Measurements from ENCODE around the gene BORCS8. TPM values are rescaled to one million over a fixed set of nuclear protein-coding genes. Genes with fewer than 3 reads are reported as not detected.

Gene BORCS8
- total RNA-seq, 1 donor from 2014 or later, result 28.0 TPM

DNA sequence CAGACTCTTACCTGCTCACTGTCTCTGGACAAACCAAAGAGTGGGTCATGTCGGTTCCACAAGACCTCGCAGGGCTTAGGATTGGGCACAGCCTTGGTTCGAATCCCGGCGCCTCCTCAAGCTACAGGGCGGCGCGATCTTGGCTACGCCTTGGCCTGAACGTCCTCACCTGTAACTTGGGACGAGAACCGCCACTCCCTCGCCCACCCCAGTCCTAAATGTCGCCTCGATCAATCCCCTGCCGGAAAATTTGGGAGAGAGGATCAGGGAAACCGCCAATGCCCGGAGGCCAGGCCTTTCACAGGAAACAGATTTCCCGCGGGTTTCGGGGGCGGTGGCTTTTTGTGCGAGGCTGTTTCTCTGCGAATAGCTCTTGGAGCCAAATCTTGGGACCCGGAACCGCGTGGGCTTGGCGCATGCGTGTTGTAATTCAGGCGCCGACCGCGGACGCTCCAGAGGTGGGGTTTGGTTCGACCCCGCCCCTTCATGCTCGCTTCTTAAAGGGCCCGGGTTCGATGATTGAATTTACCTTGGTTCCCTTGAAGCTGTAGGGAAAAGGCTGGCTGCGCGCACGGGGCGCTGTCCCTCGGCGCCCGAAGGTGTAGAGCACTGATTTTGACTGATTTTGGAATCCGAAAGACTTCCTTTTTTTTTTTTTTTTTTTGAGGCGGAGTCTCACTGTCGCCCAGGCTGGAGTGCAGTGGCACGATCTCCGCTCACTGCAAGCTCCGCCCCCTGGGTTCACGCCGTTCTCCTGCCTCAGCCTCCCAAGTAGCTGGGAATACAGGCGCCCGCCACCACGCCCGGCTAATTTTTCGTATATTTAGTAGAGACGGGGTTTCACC, 11.3 kb upstream of the BORCS8 start, which contains the start of gene NR2C2AP:
Gene NR2C2AP (minus strand): TSS at position 403 of the 845 bp plus-strand sequence. CDS start 354 bp downstream, at position 49.
- H3K4me3 Mint-ChIP-seq, result peak within 1 kb of the TSS; percentile 97
- peak; percentile 77 for DNase-seq (ENCODE audit: low read depth, low spot score)
- peak within 1 kb of the TSS; percentile 88 for H3K27ac Mint-ChIP-seq (ENCODE audit: unreplicated experiment)
- no peaks in the 10 kb centered on the region for H3K9me3 Mint-ChIP-seq
- TF ChIP-seq CTCF (conservative IDR thresholded peaks at IDR 0.05), result no peak
- peaks cover 23% of the 10 kb centered on the region for H3K4me1 Mint-ChIP-seq
- H3K36me3 Mint-ChIP-seq (ENCODE audit: low read depth), result no peaks in the 10 kb centered on the region
- peaks cover 32% of the 10 kb centered on the region for H3K27me3 Mint-ChIP-seq (ENCODE audit: low read depth)

DNA sequence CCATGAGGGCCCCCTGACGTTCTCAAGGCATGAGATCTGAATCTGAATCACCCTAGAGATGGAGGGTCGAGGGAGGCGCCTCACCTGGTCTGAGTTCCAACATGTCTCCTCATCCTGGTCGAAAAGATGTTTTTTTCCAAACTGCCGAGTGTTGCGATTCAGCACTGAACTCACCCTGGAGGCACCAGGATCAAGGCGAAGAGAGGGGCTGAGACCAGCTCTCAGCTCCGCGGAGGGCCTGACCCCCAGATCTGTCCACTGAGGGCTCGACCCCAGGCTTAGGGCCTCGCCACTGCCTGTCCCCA, 10.7 kb upstream of the BORCS8 start:
- Mint-ChIP-seq H3K4me3 (peak overlapping the region; percentile 97), H3K27ac (ENCODE audit: unreplicated experiment) (peak overlapping the region; percentile 88), H3K27me3 (ENCODE audit: low read depth) (peaks cover 30% of the 10 kb centered on the region), H3K36me3 (ENCODE audit: low read depth) (no peaks in the 10 kb centered on the region), H3K4me1 (peaks cover 22% of the 10 kb centered on the region), H3K9me3 (no peaks in the 10 kb centered on the region)
- no peak for DNase-seq (ENCODE audit: low read depth, low spot score)
- no peak for TF ChIP-seq CTCF (conservative IDR thresholded peaks at IDR 0.05)

GRCh38 chr19:19201697-19202630, 10.0 kb upstream of the BORCS8 start:
- DNase-seq (ENCODE audit: low read depth, low spot score), result no peak
- Mint-ChIP-seq H3K9me3 (no peaks in the 10 kb centered on the region), H3K27ac (ENCODE audit: unreplicated experiment) (no peak overlapping the region), H3K4me3 (peak overlapping the region; percentile 97), H3K27me3 (ENCODE audit: low read depth) (peaks cover 23% of the 10 kb centered on the region), H3K4me1 (peaks cover 17% of the 10 kb centered on the region), H3K36me3 (ENCODE audit: low read depth) (no peaks in the 10 kb centered on the region)
- no peak for TF ChIP-seq CTCF (conservative IDR thresholded peaks at IDR 0.05)

DNA sequence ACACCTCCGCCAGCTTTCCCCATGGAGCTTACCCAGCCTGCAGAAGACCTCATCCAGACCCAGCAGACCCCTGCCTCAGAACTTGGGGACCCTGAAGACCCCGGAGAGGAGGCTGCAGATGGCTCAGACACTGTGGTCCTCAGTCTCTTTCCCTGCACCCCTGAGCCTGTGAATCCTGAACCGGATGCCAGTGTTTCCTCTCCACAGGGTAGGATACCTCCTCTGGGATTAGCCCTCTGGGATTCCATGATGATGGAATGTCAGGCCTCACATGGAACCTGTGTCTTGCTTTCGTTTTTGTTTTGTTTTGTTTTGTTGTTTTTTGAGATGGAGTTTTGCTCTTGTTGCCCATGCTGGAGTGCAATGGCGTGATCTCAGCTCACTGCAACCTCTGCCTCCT, 2.0 kb upstream of the BORCS8 start:
- Mint-ChIP-seq H3K27ac (ENCODE audit: unreplicated experiment) (no peak overlapping the region), H3K4me3 (peak overlapping the region; percentile 100)
- no peak for TF ChIP-seq CTCF (conservative IDR thresholded peaks at IDR 0.05)

DNA sequence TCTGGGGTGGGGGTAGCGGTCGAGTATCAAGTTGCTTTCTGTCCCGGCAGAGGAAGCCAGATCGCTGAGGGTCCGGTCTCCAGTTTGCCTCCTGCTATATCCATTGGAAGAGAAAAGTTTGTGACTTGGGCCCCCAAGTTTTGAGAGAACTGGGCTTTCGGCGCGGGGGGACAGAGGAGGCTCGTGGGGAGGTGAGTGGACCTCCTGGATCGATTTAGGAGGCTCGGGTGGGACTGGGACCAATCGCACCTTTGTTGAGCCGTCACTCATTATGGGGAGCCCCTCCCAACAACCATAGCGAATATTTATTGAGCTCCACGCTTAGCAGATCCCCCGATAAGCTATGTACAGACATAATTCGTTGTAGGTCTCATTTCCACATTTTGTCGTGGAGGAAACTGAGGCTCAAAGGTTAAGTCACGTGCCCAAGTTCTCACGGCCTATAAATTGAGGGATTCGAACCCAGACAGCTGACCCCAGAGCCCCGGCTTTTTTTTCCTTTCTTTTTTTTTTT, 1.0 kb upstream of the BORCS8 start:
- H3K27ac Mint-ChIP-seq (ENCODE audit: unreplicated experiment), result peak overlapping the region; percentile 97
- H3K27me3 Mint-ChIP-seq (ENCODE audit: low read depth), result no peaks in the 10 kb centered on the region
- peaks cover 6% of the 10 kb centered on the region for H3K36me3 Mint-ChIP-seq (ENCODE audit: low read depth)
- no peak for TF ChIP-seq CTCF (conservative IDR thresholded peaks at IDR 0.05)
- DNase-seq (ENCODE audit: low read depth, low spot score), result no peak
- H3K4me3 Mint-ChIP-seq, result peak overlapping the region; percentile 100
- no peaks in the 10 kb centered on the region for H3K9me3 Mint-ChIP-seq
- peaks cover 35% of the 10 kb centered on the region for H3K4me1 Mint-ChIP-seq

More for the DNA sequence above, 2.0 kb upstream of the BORCS8 start:
- Mint-ChIP-seq H3K9me3 (no peaks in the 10 kb centered on the region), H3K4me1 (peaks cover 35% of the 10 kb centered on the region), H3K36me3 (ENCODE audit: low read depth) (peaks cover 6% of the 10 kb centered on the region), H3K27me3 (ENCODE audit: low read depth) (no peaks in the 10 kb centered on the region)
- DNase-seq (ENCODE audit: low read depth, low spot score), result no peak
